Stimulated activated naive CD4-positive, alpha-beta T cell (primary cell): ENCODE results near the gene USE1.
A peak's percentile ranks its signal among the peaks of the same experiment; 100 is the strongest.

ENCODE experiments used
- DNase-seq, 6 experiments: peaks; one replicate each; lab custom pipeline; 2025; lab: John Stamatoyannopoulos, UW

Gene USE1

GRCh38 chr19:17205237-17206140 lies 9.7 kb upstream of the USE1 start:
- peak; percentile 19 to 66 (median 59) for DNase-seq

- DNase-seq: no peak
Measured at GRCh38 chr19:17206736-17207581, 8.2 kb upstream of the USE1 start.

DNA sequence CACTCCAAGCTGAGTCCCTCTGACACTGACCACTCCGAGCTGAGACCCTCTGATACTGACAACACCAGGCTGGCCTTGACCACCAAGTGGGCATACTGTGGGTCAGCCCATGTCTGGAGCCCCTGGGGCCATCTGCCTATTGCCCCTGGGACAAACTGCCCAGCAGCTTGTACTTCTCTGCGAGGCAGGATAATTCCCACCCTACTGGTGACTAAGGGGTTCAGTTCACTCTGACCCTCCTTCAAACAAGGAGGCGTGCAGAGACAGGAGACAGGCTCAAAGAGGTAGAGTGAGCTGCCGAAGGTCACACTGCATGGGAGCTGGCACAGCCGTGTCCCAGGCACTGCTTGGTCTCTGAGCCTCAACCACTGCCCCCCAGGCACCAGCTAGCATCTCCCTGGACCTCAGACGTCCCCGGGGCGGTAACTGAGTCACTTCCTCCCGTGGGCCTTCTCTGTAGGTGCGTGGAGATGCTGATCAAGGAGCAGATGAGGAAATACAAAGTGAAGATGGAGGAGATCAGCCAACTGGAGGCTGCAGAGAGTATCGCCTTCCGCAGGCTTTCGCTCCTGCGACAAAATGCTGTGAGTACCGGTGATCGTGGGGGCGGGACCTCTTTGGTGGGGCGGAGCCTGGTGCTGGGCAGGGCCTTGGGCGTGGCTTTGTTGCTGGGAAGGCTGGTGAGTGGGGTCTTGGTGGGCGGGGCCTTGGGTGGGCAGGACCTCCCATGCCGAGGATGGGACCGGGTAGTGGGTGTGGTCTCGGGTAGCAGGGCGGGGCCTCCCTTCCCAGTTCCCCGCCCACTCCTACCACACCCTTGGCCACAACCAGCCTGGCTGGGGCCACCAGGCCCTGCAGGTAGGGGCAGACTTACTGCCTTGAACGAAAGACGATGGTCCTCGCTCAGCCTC lies 5.8 kb upstream of the USE1 start:
- peak in 3 of 6 experiments; percentile 13 to 34 (median 32) for DNase-seq

DNA sequence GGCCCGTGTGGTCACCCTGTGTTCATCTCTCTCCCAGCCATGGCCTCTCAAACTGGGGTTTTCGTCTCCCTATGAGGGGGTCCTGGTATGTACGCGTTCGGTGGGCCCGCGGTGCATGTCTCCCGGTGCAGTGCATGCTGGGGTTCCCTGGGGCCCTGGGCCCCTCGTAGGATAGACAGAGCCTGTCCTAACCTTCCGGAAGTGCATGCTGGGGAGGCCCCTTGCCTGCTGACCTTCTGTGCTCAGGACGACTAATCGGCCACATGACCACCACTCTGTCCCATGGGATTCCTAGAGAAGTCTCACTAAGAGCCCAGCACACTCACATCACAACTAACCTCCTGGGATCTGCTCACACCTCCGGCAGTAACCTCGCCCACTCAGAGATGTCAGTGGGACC lies 4.9 kb upstream of the USE1 start:
- DNase-seq: no peak

DNA sequence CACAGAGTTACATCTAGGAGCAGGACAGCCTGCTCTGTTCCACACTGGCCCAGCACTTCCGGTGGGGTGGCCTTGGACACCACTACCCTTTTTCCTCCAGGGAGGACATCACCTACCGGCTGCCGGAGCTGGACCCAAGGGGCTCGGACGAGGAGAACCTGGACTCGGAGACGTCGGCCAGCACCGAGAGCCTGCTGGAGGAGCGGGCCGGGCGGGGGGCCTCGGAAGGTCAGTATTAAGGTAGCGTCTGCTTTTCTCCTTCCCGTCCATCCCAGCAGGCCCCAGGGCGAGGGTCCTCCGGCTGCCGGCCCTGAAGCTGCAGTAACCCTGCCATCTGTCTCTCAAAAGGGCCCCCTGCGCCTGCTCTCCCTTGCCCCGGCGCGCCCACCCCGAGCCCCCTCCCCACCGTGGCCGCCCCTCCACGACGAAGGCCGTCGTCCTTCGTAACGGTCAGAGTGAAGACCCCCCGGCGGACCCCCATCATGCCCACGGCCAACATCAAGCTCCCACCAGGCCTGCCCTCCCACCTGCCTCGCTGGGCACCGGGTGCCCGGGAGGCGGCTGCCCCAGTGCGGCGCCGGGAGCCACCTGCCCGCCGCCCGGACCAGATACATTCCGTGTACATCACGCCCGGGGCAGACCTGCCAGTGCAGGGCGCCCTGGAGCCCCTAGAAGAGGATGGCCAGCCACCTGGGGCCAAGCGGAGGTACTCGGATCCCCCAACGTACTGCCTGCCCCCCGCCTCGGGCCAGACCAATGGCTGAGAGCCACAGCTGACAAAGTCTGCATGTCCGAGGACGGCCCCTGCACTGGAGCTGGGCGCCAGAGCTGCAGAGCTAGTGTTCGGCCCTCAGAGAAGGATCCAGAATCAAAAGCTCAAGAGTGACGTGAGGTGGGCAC lies 3.4 kb upstream of the USE1 start:
- no peak for DNase-seq

DNA sequence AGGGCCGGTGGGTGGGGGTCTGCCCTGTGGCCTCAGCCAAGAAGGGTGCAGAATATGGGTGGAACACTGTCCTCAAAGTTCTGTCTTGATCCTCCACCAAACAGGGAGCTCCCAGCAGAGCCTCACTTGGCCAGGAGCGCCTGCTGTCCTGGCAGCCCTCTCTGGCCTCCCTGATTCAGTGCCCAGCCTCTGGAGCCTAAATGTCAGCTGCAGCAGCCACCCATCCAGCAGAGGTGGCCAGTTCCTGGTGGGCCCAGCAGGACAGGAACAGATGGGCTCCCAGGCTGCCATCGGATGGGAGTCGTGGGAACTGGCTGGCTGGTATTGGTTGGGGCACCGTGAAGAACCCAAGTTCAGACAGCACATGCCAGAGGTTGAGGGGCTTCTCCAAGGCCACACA lies 1.8 kb upstream of the USE1 start:
- DNase-seq: no peak

DNA sequence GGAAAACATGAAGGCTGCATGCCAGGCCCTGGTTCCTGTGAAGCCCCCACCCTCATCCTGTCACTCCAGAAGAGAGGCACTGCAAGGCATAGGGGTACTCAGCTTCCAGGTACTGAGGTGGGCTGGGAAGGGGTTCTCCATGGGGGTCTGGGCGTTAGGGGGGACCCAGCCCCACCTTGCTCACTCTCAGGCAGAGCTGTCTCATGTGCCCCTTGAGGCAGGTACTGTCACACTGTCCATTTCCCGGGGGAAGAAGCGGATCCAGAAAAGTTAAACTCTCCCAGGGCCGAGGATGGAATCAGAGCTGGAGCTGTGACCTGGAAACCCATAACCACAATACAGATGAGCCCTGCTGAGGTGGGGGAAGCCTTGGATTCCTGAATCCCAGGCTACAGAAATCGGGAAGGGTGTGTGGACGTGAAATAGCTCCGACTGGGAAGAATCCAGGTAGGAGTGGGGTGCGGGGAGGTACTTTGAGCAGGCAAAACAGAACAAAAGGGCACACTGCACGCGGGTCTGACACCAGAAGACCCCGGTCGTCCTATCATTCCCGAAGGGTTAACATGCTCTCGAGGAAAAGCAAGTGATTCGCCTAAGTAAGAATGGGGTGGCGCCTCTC lies 540 bp upstream of the USE1 start:
- no peak for DNase-seq

GRCh38 chr19:17216058-17216670 lies 1.0 kb downstream of the USE1 start:
- DNase-seq: no peak

GRCh38 chr19:17219286-17219685 lies 4.1 kb downstream of the USE1 start:
- DNase-seq: no peak

DNA sequence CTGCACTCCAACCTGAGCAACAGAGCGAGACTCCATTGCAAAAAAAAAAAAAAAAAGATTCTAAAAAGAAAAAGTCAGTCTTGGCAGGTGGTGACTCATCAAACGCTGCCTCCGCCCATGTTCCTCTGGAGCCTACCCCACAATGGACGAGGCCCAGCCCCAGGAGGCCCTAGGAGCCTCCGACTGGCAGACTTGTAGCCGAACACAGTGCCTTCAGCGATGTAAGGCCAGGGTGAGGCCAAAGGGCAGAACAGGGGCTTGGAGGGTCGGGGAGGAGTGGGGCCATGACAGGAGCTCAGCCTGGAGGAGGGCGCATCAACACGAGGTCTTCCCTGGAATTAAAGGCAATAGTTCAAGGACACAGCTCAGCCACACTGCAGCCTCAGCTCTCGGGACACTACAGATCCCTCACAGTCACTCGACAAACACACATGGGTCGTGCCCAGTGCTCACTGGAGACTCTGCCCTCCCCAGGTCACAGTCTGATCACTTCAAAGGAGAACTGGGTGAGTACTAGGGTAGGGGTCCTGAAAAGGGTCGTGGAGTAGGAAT lies 5.1 kb downstream of the USE1 start:
- DNase-seq: no peak

- DNase-seq: no peak
Measured at GRCh38 chr19:17225053-17225452, 9.9 kb downstream of the USE1 start.

- peak; percentile 94 to 100 (median 98) for DNase-seq
Measured at GRCh38 chr19:17226002-17226933, 11.1 kb downstream of the USE1 start, which contains the start of gene OCEL1. OCEL1 (plus strand) TSS chr19:17226226; CDS start chr19:17226248, 22 bp downstream.

GRCh38 chr19:17227798-17228367 lies 12.7 kb downstream of the USE1 start:
- no peak for DNase-seq

DNA sequence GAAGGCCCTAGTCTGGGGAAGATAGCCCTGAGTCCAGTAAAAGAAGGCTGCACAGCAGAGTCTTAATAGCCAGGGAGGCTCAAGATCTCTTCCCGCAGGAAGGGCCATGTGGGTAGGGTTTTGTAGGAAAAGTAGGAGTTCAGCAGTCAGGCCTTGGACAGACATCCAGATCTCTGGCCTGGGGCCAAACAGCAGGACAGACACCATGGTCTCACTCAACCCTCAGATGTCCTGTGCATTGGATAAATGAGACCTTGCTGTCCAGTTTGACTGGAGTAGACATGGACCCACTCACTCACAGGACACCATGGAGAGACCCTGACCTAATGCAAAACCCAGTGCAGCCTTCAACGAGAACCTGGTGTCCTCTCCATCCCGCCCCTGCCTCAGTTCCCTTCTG lies 14.7 kb downstream of the USE1 start:
- DNase-seq: no peak

- no peak for DNase-seq
Measured at GRCh38 chr19:17232258-17232657, 17.1 kb downstream of the USE1 start.

GRCh38 chr19:17234911-17235299 lies 19.7 kb downstream of the USE1 start:
- DNase-seq: peak in 5 of 6 experiments; percentile 21 to 53 (median 35)

DNA sequence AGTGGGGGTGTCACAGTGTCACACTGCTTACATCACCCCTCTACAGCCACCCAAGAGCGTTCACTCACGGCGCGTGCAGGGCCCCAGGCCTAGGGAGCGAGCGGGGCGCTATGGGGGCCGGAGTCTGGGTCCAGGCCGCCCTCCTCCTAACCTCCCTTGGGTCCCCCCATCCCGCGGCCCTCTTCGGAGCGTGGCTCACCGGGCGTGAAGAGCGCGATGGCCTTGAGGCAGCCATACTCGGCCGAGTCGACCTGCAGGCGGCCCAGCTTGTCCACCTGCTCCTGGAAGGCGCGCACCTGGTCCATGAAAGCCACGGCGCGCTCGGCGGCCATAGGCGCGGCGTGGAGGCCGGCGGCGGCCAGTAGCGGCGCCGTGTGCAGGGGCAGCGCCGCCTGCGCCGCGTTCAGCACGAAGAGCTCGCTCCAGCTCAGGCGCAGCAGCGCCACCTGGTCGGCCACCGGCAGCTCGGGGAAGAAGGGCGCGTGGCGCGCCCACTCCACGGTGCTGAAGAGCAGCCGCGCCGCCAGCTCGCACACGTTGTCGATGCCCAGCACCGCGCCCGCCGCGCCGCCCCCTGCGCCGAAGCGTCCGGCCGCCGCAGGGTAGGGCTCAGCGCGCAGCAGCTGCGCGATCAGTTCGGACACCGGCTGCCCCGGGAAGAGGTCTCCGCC lies 20.3 kb downstream of the USE1 start:
- DNase-seq: peak; percentile 42 to 72 (median 64)
